Germinal center (tissue), 1 donor: ENCODE measurements around the gene CYP51A1.
"Not testable (repeated sequence)": the region's sequence is repeated elsewhere in the genome, so short reads cannot be mapped to it uniquely, and the experiment has no call there.

ENCODE experiments used
- DNase-seq: peaks from one replicate; pipeline ENCODE4 v3.0.0; 2012; ENCODE audit warnings: mixed read lengths, low spot score

Gene CYP51A1

GRCh38 chr7:92134271-92135051 is at the start of gene CYP51A1:
CYP51A1 (minus strand) TSS chr7:92134477; CDS start chr7:92134364, 113 bp downstream.
- DNase-seq, result peak; percentile 94

GRCh38 chr7:92178928-92179924 is 44.9 kb upstream of the CYP51A1 start, which contains the start of gene LRRD1:
LRRD1 (minus strand) TSS chr7:92179142; CDS start chr7:92165202, 13,940 bp downstream.
- DNase-seq, result peak; percentile 90

- no peak for DNase-seq
Observed at GRCh38 chr7:92177362-92177761, 43.1 kb upstream of the CYP51A1 start.

- not testable (repeated sequence) for DNase-seq
Observed at GRCh38 chr7:92169529-92169928, 35.3 kb upstream of the CYP51A1 start.

- no peak for DNase-seq
Observed at GRCh38 chr7:92161271-92161670, 27.0 kb upstream of the CYP51A1 start.

- DNase-seq, result no peak
Observed at GRCh38 chr7:92158660-92159575, 24.6 kb upstream of the CYP51A1 start.

- no peak for DNase-seq
Observed at GRCh38 chr7:92156990-92157389, 22.7 kb upstream of the CYP51A1 start.

- DNase-seq, result no peak
Observed at GRCh38 chr7:92155108-92155739, 20.9 kb upstream of the CYP51A1 start.

- DNase-seq, result no peak
Observed at GRCh38 chr7:92150450-92151017, 16.3 kb upstream of the CYP51A1 start.

- DNase-seq, result no peak
Observed at GRCh38 chr7:92149736-92150239, 15.5 kb upstream of the CYP51A1 start.

- not testable (repeated sequence) for DNase-seq
Observed at GRCh38 chr7:92143192-92143880, 9.1 kb upstream of the CYP51A1 start.

GRCh38 chr7:92142791-92143190 is 8.5 kb upstream of the CYP51A1 start:
- DNase-seq, result not testable (repeated sequence)

GRCh38 chr7:92141161-92141560 is 6.9 kb upstream of the CYP51A1 start:
- no peak for DNase-seq

- no peak for DNase-seq
Observed at GRCh38 chr7:92137557-92137956, 3.3 kb upstream of the CYP51A1 start.

- peak; percentile 3 for DNase-seq
Observed at GRCh38 chr7:92135052-92135889, 994 bp upstream of the CYP51A1 start.

- DNase-seq, result peak; percentile 56
Observed at GRCh38 chr7:92133737-92134270, 473 bp downstream of the CYP51A1 start.

- no peak for DNase-seq
Observed at GRCh38 chr7:92133133-92133736, 1.0 kb downstream of the CYP51A1 start.

GRCh38 chr7:92131764-92132330 is 2.4 kb downstream of the CYP51A1 start:
- no peak for DNase-seq
